ENCODE results near the gene URI1.

Gene URI1

GRCh38 chr19:30059741-30060457 is 117.9 kb downstream of the URI1 start:
- no peak for DNase-seq (ENCODE audit: low read depth)

DNA sequence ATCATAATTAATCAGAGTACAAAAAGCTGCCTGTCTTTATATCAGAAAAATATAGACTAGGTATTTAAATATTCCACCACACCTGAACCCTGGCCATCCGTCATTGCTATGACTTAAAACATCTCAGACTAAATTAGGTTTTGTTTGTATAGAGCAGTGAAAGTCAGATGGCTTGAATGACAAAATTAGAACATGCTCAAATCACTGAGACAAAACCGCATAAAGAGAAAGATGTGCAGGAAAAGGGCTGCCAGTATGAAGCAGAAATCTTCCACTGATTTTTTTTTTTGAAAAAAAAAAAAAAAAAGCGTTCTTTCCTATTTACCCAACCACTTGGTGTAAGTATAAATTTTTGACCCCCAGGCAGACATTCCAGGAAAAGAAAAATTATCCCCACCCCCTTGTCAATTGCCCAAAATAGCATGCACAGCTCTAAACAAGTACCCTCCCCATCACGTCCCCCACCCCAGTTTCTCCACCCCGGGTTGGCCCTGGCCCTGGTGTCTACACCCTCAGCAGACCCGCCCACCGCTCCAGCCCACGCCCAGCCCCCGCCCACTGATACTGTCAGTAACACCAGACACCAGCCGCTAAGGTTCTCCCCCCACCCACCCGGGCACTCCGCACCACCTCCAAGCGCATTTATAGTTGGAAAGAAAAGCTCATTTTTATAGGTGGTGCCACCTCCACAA is 118.6 kb downstream of the URI1 start:
- no peak for DNase-seq (ENCODE audit: low read depth)

DNA sequence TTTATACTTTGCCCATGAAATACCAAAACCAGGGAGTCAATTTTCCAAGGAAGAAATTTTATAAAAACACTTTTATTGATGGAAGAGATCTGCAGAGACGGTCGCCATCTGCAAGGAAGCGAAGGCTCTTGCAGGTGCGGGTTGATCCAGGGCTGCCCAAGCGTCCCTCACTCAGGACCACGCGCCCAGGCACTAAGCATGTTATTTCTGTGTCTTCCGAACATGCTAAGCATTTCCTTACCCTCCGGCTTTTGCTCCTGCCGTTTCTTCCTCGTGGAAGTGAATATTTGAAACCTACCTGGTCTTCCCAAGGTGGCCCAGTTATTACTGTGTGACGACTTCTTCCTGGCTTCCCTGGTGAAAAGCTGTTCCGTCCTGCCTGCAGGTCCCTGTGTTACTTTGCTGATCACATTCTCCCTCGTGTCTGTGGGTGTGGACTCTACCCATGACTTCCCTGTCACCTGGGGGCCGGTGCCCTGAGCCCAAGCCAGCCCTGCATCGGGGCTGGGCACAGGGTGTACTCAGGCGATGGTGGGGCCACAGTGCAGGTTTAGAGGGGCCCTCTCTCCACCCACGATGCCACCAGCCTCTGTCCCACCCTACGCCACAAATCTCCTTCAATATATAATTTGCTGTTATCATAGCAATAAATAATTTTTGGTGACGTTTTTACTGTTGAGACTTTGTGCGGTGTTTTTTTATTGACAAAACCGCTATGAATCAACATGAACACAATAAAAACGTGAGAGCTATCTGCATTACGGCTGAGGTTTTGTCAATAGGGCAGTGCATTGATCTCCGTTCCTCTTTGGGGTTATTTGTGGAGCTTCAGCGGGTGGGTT is 119.4 kb downstream of the URI1 start:
- DNase-seq (ENCODE audit: low read depth) = no peak

DNA sequence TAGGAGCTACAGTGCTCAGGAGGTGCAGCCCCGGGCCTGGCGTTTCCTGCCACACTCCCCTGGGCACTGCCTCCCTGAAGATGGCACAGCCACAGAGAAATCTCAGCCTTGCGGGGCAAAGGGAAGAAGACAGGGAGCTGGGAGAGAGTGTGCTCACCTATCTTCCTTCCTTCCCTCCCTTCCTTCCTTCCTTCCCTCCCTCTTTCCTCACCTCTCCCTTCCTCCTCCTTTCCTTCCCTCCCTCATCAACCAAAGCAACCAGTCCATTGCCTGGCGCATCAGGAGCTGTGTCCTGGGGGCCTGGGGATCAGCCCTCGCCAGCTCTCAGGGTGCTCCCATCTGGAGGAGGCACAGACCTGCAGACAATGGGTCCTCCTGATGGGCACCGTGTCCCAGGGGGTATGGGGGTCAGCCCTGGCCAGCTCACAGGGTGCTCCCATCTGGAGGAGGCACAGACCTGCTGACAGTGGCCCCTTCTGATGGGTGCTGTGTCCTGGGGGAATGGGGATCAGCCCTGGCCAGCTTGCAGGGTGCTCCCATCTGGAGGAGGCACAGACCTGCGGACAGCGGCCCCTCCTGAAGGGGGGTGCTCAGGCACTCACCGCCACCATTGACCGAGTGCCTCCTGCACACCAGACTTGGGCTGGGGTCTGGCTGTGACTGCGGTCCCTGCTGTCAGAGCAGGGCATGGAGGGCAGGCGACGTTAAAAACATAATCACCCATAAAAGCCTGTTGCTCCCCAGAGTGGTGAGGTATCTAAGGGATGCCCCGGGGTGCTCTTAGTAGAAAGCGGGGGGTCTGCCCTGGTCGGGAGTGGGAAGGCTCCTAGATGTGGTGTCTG is 120.2 kb downstream of the URI1 start:
- DNase-seq (ENCODE audit: low read depth) = no peak

DNA sequence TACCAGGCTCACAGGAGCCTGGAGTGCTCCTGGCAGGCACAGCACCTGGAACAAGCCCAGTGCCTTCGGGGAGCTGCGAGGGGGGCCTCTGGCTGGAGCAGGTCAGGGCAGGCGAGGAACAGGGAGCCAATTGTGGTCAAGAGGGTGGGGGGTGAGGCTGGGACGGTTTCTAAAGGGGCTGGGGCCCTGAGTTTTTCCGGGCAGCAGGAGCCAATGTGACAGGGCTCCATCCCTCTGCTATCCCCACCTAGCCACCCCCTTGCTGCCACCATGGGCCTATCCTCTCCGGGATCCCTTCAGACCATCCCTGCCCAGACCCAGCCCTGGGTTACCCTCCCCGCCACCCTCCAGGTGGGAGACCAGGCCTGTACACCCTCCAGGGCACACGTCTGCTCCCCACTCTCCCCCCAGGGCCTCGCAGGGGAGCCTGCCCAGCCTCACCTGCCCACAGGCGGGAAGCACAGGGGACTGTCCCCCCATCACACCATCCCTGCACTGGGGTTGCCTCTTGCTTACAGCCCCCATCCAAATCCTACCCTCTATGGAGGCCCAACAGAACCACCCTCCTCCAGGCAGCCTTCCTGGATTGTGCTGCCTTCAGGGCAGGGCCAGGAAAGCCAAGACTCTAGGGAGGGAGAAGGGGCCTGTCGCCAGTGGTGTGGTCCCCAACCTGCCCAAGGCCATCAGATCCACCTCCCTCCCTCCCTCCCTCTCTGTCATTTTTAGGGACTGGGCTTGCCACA is 121.0 kb downstream of the URI1 start:
- DNase-seq (ENCODE audit: low read depth) = no peak

DNA sequence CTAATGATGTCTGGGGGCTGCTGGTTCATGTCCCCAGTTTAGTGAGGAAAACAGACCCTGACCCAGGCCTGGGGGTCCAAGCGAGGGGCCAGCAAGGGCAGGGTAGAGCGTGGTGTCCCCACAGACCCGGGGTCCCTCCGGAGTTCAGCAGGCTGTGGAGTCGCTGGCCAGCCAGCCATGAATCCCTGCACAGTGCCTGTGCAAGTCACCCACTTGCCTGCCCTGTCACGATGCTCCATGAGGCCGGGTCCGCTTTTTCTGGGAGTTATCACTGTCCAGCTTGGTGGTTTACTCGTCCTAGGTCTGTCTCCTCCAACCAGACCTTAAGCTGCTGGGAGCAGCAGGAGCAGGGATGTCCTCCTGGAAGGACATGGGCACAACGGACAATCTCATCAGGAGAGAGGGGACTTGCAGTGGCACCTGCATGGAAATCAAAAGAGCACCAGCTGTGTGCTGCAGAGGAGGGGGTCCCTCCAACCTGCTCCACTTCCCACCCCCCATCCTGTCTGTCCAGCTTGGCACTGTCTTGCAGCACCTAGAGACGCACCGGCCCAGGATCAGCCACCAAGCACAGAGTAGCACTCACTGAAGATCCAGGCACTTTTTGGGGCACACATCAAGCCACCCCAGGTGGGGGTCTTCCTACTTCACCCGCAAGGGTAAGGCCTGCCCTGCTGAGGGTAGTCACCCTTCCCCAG is 121.8 kb downstream of the URI1 start:
- DNase-seq (ENCODE audit: low read depth) = no peak

GRCh38 chr19:30064348-30064699 is 122.3 kb downstream of the URI1 start:
- DNase-seq (ENCODE audit: low read depth) = no peak

GRCh38 chr19:30064771-30065494 is 122.9 kb downstream of the URI1 start:
- DNase-seq (ENCODE audit: low read depth) = no peak

- no peak for DNase-seq (ENCODE audit: low read depth)
Observed at GRCh38 chr19:30065680-30066606, 123.9 kb downstream of the URI1 start.
